ENCODE measurements around the gene TUBGCP2. TPM values are rescaled to one million over a fixed set of nuclear protein-coding genes. Genes with fewer than 3 reads are reported as not detected.

The TUBGCP2 gene
- total and polyA plus RNA-seq, 9 of the 15 experiments (the other 6 are each of a cell fraction or from before 2014, with no cell fraction given), result 4.3 to 56.6 (median 28.4) TPM

DNA sequence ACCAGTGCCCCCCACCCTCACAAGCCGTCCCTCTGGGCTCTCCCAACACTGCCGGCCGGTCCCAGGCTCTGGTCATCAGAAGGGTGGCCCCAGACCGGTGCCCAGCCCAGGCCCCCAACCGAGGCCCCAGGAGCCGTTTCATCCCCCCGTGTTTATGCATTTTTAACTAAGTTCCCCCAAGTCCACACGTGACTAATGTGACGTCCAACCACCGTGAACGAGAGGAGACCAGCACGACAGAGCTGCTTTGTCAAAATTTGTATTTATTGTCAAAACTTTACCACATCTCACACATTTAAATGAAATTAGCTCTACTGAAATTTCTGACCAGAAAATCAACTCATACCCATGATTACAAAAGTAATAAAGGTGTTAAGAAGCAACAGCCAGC, 62.4 kb downstream of the TUBGCP2 start (continued):
- TF ChIP-seq ZFX (CRISPR knock-in tag; IDR thresholded peaks at IDR 0.05) (peak; percentile 33), NR2C2 (CRISPR knock-in tag; IDR thresholded peaks at IDR 0.05) (no peak), NR2C2 (tag; IDR thresholded peaks at IDR 0.05) (0 out of 2 replicates have a peak, but pooled peaks have one; percentile 18), ZNF707 (CRISPR knock-in tag; conservative IDR thresholded peaks at IDR 0.05) (no peak), HNRNPK (IDR thresholded peaks at IDR 0.05; ENCODE audit: low read depth, low read length, poor library complexity, severe bottlenecking) (no peak), CCAR2 (IDR thresholded peaks at IDR 0.05; ENCODE audit: low read depth, low read length) (no peak), RAD51 (IDR thresholded peaks at IDR 0.05; ENCODE audit: borderline replicate concordance, low read depth) (peak; percentile 30; the same call in 1 of the 2 replicates), PRPF4 (IDR thresholded peaks at IDR 0.05; ENCODE audit: insufficient read depth, low read depth, low read length, poor library complexity, severe bottlenecking) (no peak), HSF4 (CRISPR knock-in tag; IDR thresholded peaks at IDR 0.05; ENCODE audit: borderline replicate concordance) (no peak), KAT2B (IDR thresholded peaks at IDR 0.05; ENCODE audit: low read depth, low read length) (no peak), ZNF121 (CRISPR knock-in tag; conservative IDR thresholded peaks at IDR 0.05) (no peak), CHD2 (IDR thresholded peaks at IDR 0.05; ENCODE audit: low read depth, low read length) (no peak)
- TF ChIP-seq, protein P1, sequence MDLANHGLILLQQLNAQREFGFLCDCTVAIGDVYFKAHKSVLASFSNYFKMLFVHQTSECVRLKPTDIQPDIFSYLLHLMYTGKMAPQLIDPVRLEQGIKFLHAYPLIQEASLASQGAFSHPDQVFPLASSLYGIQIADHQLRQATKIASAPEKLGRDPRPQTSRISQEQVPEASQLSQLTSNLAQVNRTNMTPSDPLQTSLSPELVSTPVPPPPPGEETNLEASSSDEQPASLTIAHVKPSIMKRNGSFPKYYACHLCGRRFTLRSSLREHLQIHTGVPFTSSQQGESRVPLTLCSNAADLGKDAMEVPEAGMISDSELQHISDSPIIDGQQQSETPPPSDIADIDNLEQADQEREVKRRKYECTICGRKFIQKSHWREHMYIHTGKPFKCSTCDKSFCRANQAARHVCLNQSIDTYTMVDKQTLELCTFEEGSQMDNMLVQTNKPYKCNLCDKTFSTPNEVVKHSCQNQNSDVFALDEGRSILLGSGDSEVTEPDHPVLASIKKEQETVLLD (IDR thresholded peaks at IDR 0.05), result no peak
- TF ChIP-seq, protein P2, sequence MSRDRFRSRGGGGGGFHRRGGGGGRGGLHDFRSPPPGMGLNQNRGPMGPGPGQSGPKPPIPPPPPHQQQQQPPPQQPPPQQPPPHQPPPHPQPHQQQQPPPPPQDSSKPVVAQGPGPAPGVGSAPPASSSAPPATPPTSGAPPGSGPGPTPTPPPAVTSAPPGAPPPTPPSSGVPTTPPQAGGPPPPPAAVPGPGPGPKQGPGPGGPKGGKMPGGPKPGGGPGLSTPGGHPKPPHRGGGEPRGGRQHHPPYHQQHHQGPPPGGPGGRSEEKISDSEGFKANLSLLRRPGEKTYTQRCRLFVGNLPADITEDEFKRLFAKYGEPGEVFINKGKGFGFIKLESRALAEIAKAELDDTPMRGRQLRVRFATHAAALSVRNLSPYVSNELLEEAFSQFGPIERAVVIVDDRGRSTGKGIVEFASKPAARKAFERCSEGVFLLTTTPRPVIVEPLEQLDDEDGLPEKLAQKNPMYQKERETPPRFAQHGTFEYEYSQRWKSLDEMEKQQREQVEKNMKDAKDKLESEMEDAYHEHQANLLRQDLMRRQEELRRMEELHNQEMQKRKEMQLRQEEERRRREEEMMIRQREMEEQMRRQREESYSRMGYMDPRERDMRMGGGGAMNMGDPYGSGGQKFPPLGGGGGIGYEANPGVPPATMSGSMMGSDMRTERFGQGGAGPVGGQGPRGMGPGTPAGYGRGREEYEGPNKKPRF (IDR thresholded peaks at IDR 0.05; ENCODE audit: low read depth, low read length), result no peak
- TF ChIP-seq, protein P3, sequence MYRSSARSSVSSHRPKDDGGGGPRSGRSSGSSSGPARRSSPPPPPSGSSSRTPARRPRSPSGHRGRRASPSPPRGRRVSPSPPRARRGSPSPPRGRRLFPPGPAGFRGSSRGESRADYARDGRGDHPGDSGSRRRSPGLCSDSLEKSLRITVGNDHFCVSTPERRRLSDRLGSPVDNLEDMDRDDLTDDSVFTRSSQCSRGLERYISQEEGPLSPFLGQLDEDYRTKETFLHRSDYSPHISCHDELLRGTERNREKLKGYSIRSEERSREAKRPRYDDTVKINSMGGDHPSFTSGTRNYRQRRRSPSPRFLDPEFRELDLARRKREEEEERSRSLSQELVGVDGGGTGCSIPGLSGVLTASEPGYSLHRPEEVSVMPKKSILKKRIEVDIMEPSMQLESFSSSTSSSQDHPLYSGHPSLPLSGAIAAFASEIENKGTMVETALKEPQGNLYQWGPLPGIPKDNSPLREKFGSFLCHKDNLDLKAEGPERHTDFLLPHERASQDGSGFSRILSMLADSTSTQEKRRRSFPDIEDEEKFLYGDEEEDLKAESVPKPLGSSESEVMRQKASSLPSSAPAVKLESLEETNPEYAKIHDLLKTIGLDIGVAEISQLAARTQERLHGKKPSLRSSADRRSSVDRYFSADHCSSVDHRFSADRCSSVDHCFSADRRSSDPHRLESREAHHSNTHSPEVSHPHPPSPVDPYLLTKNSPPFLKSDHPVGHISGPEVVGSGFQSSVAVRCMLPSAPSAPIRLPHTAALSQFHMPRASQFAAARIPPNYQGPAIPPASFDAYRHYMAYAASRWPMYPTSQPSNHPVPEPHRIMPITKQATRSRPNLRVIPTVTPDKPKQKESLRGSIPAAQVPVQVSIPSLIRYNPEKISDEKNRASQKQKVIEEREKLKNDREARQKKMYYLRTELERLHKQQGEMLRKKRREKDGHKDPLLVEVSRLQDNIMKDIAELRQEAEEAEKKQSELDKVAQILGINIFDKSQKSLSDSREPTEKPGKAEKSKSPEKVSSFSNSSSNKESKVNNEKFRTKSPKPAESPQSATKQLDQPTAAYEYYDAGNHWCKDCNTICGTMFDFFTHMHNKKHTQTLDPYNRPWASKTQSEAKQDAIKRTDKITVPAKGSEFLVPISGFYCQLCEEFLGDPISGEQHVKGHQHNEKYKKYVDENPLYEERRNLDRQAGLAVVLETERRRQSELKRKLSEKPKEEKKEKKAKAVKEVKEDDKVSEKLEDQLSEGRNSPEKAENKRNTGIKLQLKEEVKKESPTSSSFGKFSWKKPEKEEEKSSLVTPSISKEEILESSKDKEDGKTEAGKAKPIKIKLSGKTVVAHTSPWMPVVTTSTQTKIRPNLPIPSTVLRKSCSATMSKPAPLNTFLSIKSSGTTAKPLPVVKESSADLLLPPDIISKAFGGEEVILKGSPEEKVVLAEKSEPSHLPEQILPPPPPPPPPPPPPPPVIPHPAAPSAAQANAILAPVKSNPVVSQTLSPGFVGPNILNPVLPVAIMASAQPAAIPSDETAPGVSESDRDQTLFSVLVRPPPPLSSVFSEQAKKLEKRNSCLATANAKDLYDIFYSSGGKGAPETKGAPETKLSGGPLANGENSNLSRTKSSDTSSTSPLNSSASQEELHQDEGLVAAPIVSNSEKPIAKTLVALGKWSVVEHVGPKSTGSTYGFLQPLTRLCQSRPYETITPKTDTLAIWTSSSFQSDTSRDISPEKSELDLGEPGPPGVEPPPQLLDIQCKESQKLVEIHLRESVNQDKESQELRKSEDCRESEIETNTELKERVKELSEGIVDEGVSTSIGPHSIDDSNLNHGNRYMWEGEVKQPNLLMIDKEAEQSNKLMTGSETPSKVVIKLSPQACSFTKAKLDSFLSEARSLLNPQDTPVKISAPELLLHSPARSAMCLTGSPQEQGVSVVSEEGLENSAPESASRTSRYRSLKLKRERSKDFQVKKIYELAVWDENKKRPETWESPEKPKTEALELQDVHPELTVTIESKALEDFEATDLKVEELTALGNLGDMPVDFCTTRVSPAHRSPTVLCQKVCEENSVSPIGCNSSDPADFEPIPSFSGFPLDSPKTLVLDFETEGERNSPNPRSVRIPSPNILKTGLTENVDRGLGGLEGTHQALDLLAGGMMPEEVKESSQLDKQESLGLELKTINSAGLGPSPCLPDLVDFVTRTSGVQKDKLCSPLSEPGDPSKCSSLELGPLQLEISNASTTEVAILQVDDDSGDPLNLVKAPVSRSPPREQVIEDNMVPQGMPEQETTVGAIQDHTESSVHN (IDR thresholded peaks at IDR 0.05; ENCODE audit: borderline replicate concordance in 1 of 2, low read depth in 1 of 2), result no peak
